ENCODE measurements around the gene PDE1C. TPM values are rescaled to one million over a fixed set of nuclear protein-coding genes. Genes with fewer than 3 reads are reported as not detected.

The PDE1C gene
- total and polyA plus RNA-seq, 2 of the 4 experiments (the other 2 are of a cell fraction) = 14.2 to 61.5 TPM

DNA sequence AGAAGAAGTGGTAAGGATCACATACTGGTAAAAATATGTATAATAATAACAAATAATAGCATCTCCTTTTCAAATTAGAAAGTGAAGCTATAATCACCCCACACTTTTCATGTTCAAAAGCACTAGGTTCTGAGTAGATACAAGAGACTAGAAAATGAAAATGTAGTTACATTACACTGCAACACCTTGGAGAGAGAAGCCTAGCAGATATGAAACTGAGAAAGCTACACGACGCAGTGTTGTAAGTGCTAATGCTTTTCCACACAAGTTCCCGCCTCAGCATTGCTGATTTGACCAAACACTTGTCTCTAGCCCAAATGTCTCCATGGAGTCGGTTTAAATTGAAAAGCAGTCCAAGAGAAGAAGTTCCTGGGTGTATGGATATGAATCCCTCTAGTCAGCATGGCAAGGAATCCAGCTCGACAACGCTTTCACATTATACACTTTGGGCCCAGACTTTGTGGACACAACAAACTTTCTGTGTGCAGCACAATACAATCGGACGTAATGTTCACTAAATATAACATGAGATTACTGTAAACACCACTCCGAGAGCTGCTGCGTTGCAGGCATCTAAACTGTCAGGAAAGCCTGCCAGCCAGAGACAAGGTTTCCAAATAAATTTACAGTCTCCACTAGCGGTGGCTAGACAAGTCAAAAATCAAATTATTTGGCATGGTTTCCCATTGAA, 1.7 kb downstream of the PDE1C start (continued):
- TF ChIP-seq MAFK (IDR thresholded peaks at IDR 0.05; ENCODE audit: low read depth, low read length) = no peak
- TF ChIP-seq RFX5 (IDR thresholded peaks at IDR 0.05; ENCODE audit: low read depth, low read length) = no peak

DNA sequence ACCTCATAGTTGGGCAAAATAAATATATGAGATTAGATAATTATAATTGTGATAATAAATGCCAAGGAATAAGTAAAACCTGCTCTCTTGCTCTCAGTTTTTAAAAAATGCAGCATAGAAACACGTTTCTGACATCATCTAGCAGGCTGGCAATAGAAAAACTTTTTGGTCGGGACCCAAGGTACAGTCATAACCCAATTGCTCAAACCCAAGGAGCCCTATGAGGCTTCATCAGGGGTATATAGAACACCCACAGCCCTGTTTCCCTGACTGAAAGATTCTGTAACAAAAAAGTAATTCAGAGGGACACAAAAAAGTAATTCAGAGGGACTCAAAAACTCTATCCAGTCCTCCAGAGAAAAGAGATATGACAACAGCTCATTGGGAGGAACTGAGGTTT, 3.8 kb downstream of the PDE1C start:
- Histone ChIP-seq H2BK120ac (ENCODE audit: low read depth, low read length) (no peak overlapping the region), H3K56ac (ENCODE audit: extremely low read depth, insufficient read depth, low read length) (no peak overlapping the region), H3K4ac (ENCODE audit: low read depth, low read length) (no peak overlapping the region), H4K5ac (ENCODE audit: low read depth, low read length) (no peak overlapping the region), H3K27me3 (ENCODE audit: control insufficient read depth, insufficient read depth, low read length) (no peaks in the 10 kb centered on the region), H3K9me1 (ENCODE audit: insufficient read depth, low read length) (no peaks in the 10 kb centered on the region), H3K18ac (ENCODE audit: low read depth, low read length) (no peak overlapping the region), H3K27ac (ENCODE audit: insufficient read depth, low read length) (no peak overlapping the region), H4K91ac (ENCODE audit: insufficient read depth, low read depth, low read length) (no peak overlapping the region), H3K23ac (ENCODE audit: low read depth, low read length) (no peak overlapping the region), H2BK5ac (ENCODE audit: low read depth, low read length, poor library complexity, severe bottlenecking) (no peak overlapping the region), H2BK20ac (ENCODE audit: low read depth, low read length) (no peak overlapping the region), H3K36me3 (ENCODE audit: control insufficient read depth, insufficient read depth, low read length) (no peaks in the 10 kb centered on the region; the same call in 1 of the 2 replicates), H3K79me1 (ENCODE audit: low read depth in 1 of 2, low read length in 2 of 2) (peaks cover 6 to 30% of the 10 kb centered on the region in 2 experiments; a peak in 3 of 4 replicates), H3K4me2 (ENCODE audit: low read depth, low read length) (no peak overlapping the region), H3K14ac (replicated peaks; ENCODE audit: low read depth, low read length) (no peak overlapping the region), H4K8ac (ENCODE audit: low read depth in 2 of 2, low read length in 2 of 2) (no peak overlapping the region), H3K4me3 (ENCODE audit: insufficient read depth, low read depth, low read length) (no peak overlapping the region), H3K4me1 (ENCODE audit: control insufficient read depth, insufficient read depth, low read length) (peaks cover 2% of the 10 kb centered on the region; the same call in 1 of the 2 replicates), H3K9me3 (ENCODE audit: control insufficient read depth, insufficient read depth, low read length) (no peaks in the 10 kb centered on the region), H2AFZ (replicated peaks; ENCODE audit: low read length, poor library complexity) (no peak overlapping the region), H4K20me1 (ENCODE audit: insufficient read depth, low read length) (no peaks in the 10 kb centered on the region), H3K9ac (ENCODE audit: low read depth, low read length) (no peak overlapping the region), H2BK15ac (ENCODE audit: low read depth, low read length) (no peak overlapping the region), H2AK9ac (replicated peaks; ENCODE audit: low read depth, low read length, poor library complexity) (no peak overlapping the region), H2AK5ac (ENCODE audit: low read depth, low read length) (no peak overlapping the region)
- ChIA-PET POLR2A (ENCODE audit: unreplicated experiment) (no interaction called here), CTCF (no interaction called here)
- no TSS peak for BruUV-seq (replicated peaks)
- DNase-seq (no peak), ATAC-seq (ENCODE audit: low read depth) (no peak)
- in situ Hi-C loops (cut with MboI; ENCODE audit: low sequenced_read_pairs) = no loop called here
- WGBS, 2 experiments (ENCODE audit: extremely low coverage in 2 of 2, insufficient read length in 1 of 2) = no CpG with 5 or more reads among the region's 2 CpGs
- TF ChIP-seq, protein P1, sequence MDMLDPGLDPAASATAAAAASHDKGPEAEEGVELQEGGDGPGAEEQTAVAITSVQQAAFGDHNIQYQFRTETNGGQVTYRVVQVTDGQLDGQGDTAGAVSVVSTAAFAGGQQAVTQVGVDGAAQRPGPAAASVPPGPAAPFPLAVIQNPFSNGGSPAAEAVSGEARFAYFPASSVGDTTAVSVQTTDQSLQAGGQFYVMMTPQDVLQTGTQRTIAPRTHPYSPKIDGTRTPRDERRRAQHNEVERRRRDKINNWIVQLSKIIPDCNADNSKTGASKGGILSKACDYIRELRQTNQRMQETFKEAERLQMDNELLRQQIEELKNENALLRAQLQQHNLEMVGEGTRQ (IDR thresholded peaks at IDR 0.05; ENCODE audit: low read depth, low read length) = no peak
- TF ChIP-seq MXI1 (IDR thresholded peaks at IDR 0.05; ENCODE audit: borderline replicate concordance, low read depth, low read length) = no peak
- TF ChIP-seq RCOR1 (IDR thresholded peaks at IDR 0.05; ENCODE audit: insufficient replicate concordance, low read length) = no peak
- no peak for TF ChIP-seq BHLHE40 (IDR thresholded peaks at IDR 0.05; ENCODE audit: low read depth, low read length)
- no peak for TF ChIP-seq SMC3 (IDR thresholded peaks at IDR 0.05; ENCODE audit: low read depth, low read length)
- intact Hi-C loops (cut with micrococcal nuclease) = loop anchor here (10.0 kb wide), 1 partner anchor 252 kb away; no protein-coding TSS in a partner anchor
- dilution Hi-C loops (cut with HindIII; ENCODE audit: low sequenced_read_pairs, unreplicated experiment) = no loop called here

Data from IMR-90 (cell line).